ENCODE results near the gene DNAAF2. TPM values are rescaled to one million over a fixed set of nuclear protein-coding genes. Genes with fewer than 3 reads are reported as not detected.

Gene DNAAF2
- total and polyA plus RNA-seq, 2 of the 13 experiments (the other 11 are each of a cell fraction or from before 2014, with no cell fraction given), result 6.1 to 13.6 TPM

- no peak for TF ChIP-seq ZNF383 (CRISPR knock-in tag; IDR thresholded peaks at IDR 0.05; ENCODE audit: borderline replicate concordance)
- no peak for TF ChIP-seq AGO1 (IDR thresholded peaks at IDR 0.05; ENCODE audit: low read depth, low read length, poor library complexity, severe bottlenecking)
- TF ChIP-seq WIZ (CRISPR knock-in tag; IDR thresholded peaks at IDR 0.05), result no peak
- peak; percentile 48; the same call in 1 of the 2 replicates for TF ChIP-seq MEF2D (CRISPR knock-in tag; IDR thresholded peaks at IDR 0.05)
- peak; percentile 24 for TF ChIP-seq ZEB1 (IDR thresholded peaks at IDR 0.05; ENCODE audit: insufficient replicate concordance, low read depth)
- TF ChIP-seq ZNF850 (CRISPR knock-in tag; conservative IDR thresholded peaks at IDR 0.05), result no peak
- TF ChIP-seq TFE3 (CRISPR knock-in tag; IDR thresholded peaks at IDR 0.05), result peak; percentile 45; the same call in 1 of the 2 replicates
- TF ChIP-seq MXD4 (CRISPR knock-in tag; IDR thresholded peaks at IDR 0.05), result peak; percentile 76; the same call in 1 of the 2 replicates
- TF ChIP-seq ZNF766 (CRISPR knock-in tag; IDR thresholded peaks at IDR 0.05; ENCODE audit: borderline replicate concordance), result peak; percentile 87
- TF ChIP-seq NCOA2 (CRISPR knock-in tag; IDR thresholded peaks at IDR 0.05), result peak; percentile 39; the same call in 1 of the 2 replicates
- TF ChIP-seq ZNF670 (CRISPR knock-in tag; IDR thresholded peaks at IDR 0.05; ENCODE audit: borderline replicate concordance), result peak; percentile 71; the same call in 1 of the 2 replicates
- peak; percentile 77; the same call in 1 of the 2 replicates for TF ChIP-seq ZMYM4 (CRISPR knock-in tag; IDR thresholded peaks at IDR 0.05)
- TF ChIP-seq DRAP1 (CRISPR knock-in tag; IDR thresholded peaks at IDR 0.05), result peak; percentile 96
- peak; percentile 29 for TF ChIP-seq ELF1 (CRISPR knock-in tag; IDR thresholded peaks at IDR 0.05)
- peak; percentile 66 for TF ChIP-seq MNT (IDR thresholded peaks at IDR 0.05)
- TF ChIP-seq BCL6 (CRISPR knock-in tag; IDR thresholded peaks at IDR 0.05), result no peak; the same call in 1 of the 2 replicates
- peak; percentile 87; the same call in 1 of the 2 replicates for TF ChIP-seq YEATS2 (CRISPR knock-in tag; IDR thresholded peaks at IDR 0.05; ENCODE audit: borderline replicate concordance)
- no peak for TF ChIP-seq MEIS2 (CRISPR knock-in tag; IDR thresholded peaks at IDR 0.05)
- peak; percentile 89 for TF ChIP-seq YY1 (IDR thresholded peaks at IDR 0.05; ENCODE audit: insufficient read depth, insufficient replicate concordance, low read depth, low read length)
- no peak for TF ChIP-seq ZNF441 (CRISPR knock-in tag; IDR thresholded peaks at IDR 0.05; ENCODE audit: borderline replicate concordance)
- TF ChIP-seq ETS1 (CRISPR knock-in tag; IDR thresholded peaks at IDR 0.05), result no peak
- no peak for TF ChIP-seq ZBTB43 (CRISPR knock-in tag; conservative IDR thresholded peaks at IDR 0.05)
- TF ChIP-seq SIN3B (IDR thresholded peaks at IDR 0.05; ENCODE audit: low read length), result no peak
- TF ChIP-seq AHR (CRISPR knock-in tag; IDR thresholded peaks at IDR 0.05), result peak; percentile 90
Observed at GRCh38 chr14:49585803-49586672, 49.0 kb downstream of the DNAAF2 start, which contains the start of gene RPS29 (continued).
